Measurements from ENCODE around the gene CEBPA. TPM values are rescaled to one million over a fixed set of nuclear protein-coding genes. Genes with fewer than 3 reads are reported as not detected.

The CEBPA gene
- total RNA-seq, 1 experiment from 2014 or later, result 3.2 TPM

- H4K8ac ChIP-seq (replicated peaks; ENCODE audit: insufficient read length, low read depth, low read length), result no peak overlapping the region
- no peak overlapping the region for H3K18ac ChIP-seq (ENCODE audit: insufficient read length, low read depth, low read length)
- H3K27me3 Mint-ChIP-seq (ENCODE audit: low read depth), result peaks cover 11% of the 10 kb centered on the region
- H3K23ac ChIP-seq (ENCODE audit: insufficient read length, low read depth, low read length), result no peak overlapping the region
- no peak overlapping the region for H2AFZ ChIP-seq (ENCODE audit: low read length)
- H2BK12ac ChIP-seq (ENCODE audit: insufficient read length, low read depth, low read length), result no peak overlapping the region
- H3K4me1 Mint-ChIP-seq, result peaks cover 4 to 15% of the 10 kb centered on the region in 2 experiments
- no peak overlapping the region for H2BK15ac ChIP-seq (ENCODE audit: low read depth, low read length)
- H2BK20ac ChIP-seq (ENCODE audit: low read depth, low read length, poor library complexity, severe bottlenecking), result no peak overlapping the region
- no peaks in the 10 kb centered on the region; the same call in 1 of the 2 replicates for H3K4me1 ChIP-seq (ENCODE audit: insufficient read depth, low read length)
- no peak for DNase-seq
- no peaks in the 10 kb centered on the region for H3K23me2 ChIP-seq (ENCODE audit: insufficient read length, low read depth, low read length, poor library complexity, severe bottlenecking)
- no peak overlapping the region for H3K4me2 ChIP-seq (ENCODE audit: insufficient read depth, insufficient read length, low read length)
- no peak overlapping the region for H3K56ac ChIP-seq (ENCODE audit: insufficient read length, low read depth, low read length)
- no peaks in the 10 kb centered on the region for H3K9me3 ChIP-seq (ENCODE audit: control insufficient read depth, low read depth, low read length)
- no peak overlapping the region for H3K9ac ChIP-seq (ENCODE audit: extremely low read depth, insufficient read length, low read length)
- H2BK120ac ChIP-seq (ENCODE audit: low read depth, low read length, poor library complexity, severe bottlenecking), result no peak overlapping the region
- no CpG with 5 or more reads among the region's 14 CpGs for WGBS (ENCODE audit: extremely low coverage, insufficient read length, low lambda C conversion rate)
- H3K27ac Mint-ChIP-seq, result no peak overlapping the region; a peak in 1 of 7 replicates
- H2AK5ac ChIP-seq (ENCODE audit: insufficient read length, low read length), result no peak overlapping the region
- no peak overlapping the region; a peak in 1 of 5 replicates for H3K4me3 Mint-ChIP-seq
- no peaks in the 10 kb centered on the region for H4K20me1 ChIP-seq (ENCODE audit: control insufficient read depth, insufficient read depth, insufficient read length)
- H3K4ac ChIP-seq (ENCODE audit: low read depth, low read length), result no peak overlapping the region
- no peaks in the 10 kb centered on the region for H3K79me1 ChIP-seq (ENCODE audit: insufficient read depth, low read depth, low read length, poor library complexity, severe bottlenecking)
- peaks cover 3 to 9% of the 10 kb centered on the region in 2 experiments; a peak in 4 of 5 replicates for H3K9me3 Mint-ChIP-seq
- no peak overlapping the region for H3T11ph ChIP-seq (ENCODE audit: low read length)
- no peak overlapping the region for H3K27ac ChIP-seq (ENCODE audit: insufficient read length, low read depth, low read length)
- H2BK5ac ChIP-seq (ENCODE audit: insufficient read length, low read length), result no peak overlapping the region
- H3K14ac ChIP-seq (ENCODE audit: insufficient read depth, low read length), result no peak overlapping the region
- no peak overlapping the region for H4K91ac ChIP-seq (ENCODE audit: insufficient read length, low read depth, low read length)
- no peak for TF ChIP-seq CTCF (conservative IDR thresholded peaks at IDR 0.05)
- H3K27me3 ChIP-seq (ENCODE audit: insufficient read depth, low read length), result no peaks in the 10 kb centered on the region
- no peaks in the 10 kb centered on the region for H3K36me3 Mint-ChIP-seq (ENCODE audit: insufficient read depth in 1 of 3, low read depth in 3 of 3)
- no peak overlapping the region for H4K5ac ChIP-seq (ENCODE audit: insufficient read length, low read depth, low read length)
- H3K79me2 ChIP-seq (ENCODE audit: insufficient read depth, low read length), result no peaks in the 10 kb centered on the region
Measured at GRCh38 chr19:33290956-33291622, 11.2 kb downstream of the CEBPA start.

Measured in H9 (cell line).